GM23248 (cell line): Measurements from ENCODE around the gene ZNF638. TPM values are rescaled to one million over a fixed set of nuclear protein-coding genes. Genes with fewer than 3 reads are reported as not detected.

Experiments
- DNase-seq: peaks from one replicate; pipeline ENCODE4 v3.0.0-alpha.2; 2015
- H2AFZ ChIP-seq: fragments of 200-600 bp; sonication (generic); 2 replicates; pipeline ENCODE4 v1.6.1; 2016; ENCODE audit warnings: antibody characterized with exemption
- H3F3A ChIP-seq: fragments of 200-600 bp; sonication (generic); 2 replicates; pipeline ENCODE4 v1.6.1; 2016; ENCODE audit warnings: mild to moderate bottlenecking, antibody characterized with exemption, mixed run types; ENCODE audit not compliant: insufficient read depth
- H3K27ac ChIP-seq: fragments of 200-600 bp; sonication (generic); 2 replicates; pipeline ENCODE4 v1.5.1; 2016; ENCODE audit warnings: mild to moderate bottlenecking
- H3K27me3 ChIP-seq: fragments of 200-600 bp; sonication (generic); replicated peaks from 2 replicates; pipeline ENCODE4 v1.6.1; 2016; ENCODE audit warnings: mild to moderate bottlenecking; ENCODE audit not compliant: insufficient read depth
- H3K36me3 ChIP-seq: fragments of 200-600 bp; sonication (generic); 2 replicates; pipeline ENCODE4 v1.6.1; 2016; ENCODE audit warnings: low read depth, mild to moderate bottlenecking
- H3K4me1 ChIP-seq: fragments of 200-600 bp; sonication (generic); 2 replicates; pipeline ENCODE4 v1.6.1; 2016; ENCODE audit warnings: mild to moderate bottlenecking; ENCODE audit not compliant: insufficient read depth
- H3K4me2 ChIP-seq: fragments of 200-600 bp; sonication (generic); one replicate; pipeline ENCODE4 v1.6.1; 2016; ENCODE audit warnings: mild to moderate bottlenecking; ENCODE audit not compliant: unreplicated experiment
- H3K4me3 ChIP-seq: fragments of 200-600 bp; sonication (generic); 2 replicates; pipeline ENCODE4 v1.5.1; 2016; ENCODE audit warnings: mild to moderate bottlenecking
- H3K79me2 ChIP-seq: fragments of 200-600 bp; sonication (generic); 2 replicates; pipeline ENCODE4 v1.6.1; 2016; ENCODE audit warnings: mild to moderate bottlenecking; ENCODE audit not compliant: insufficient read depth
- H3K9ac ChIP-seq: fragments of 200-600 bp; sonication (generic); 2 replicates; pipeline ENCODE4 v1.6.1; 2016; ENCODE audit warnings: mild to moderate bottlenecking
- H3K9me2 ChIP-seq: fragments of 200-600 bp; sonication (generic); 2 replicates; pipeline ENCODE4 v1.6.1; 2016; ENCODE audit warnings: mixed run types, mild to moderate bottlenecking, moderate library complexity; ENCODE audit not compliant: insufficient read depth
- H3K9me3 ChIP-seq: fragments of 200-600 bp; sonication (generic); one replicate; pipeline ENCODE4 v1.6.1; 2017; ENCODE audit warnings: low read depth
- H4K20me1 ChIP-seq: fragments of 200-600 bp; sonication (generic); 2 replicates; pipeline ENCODE4 v1.6.0; 2016; ENCODE audit not compliant: insufficient read depth
- EZH2 ChIP-seq: fragments of 200-600 bp; sonication (generic); IDR thresholded peaks from 2 replicates; pipeline ENCODE4 v1.6.1; 2018; ENCODE audit warnings: antibody characterized with exemption, mild to moderate bottlenecking; ENCODE audit not compliant: insufficient read depth, poor library complexity, severe bottlenecking
- EZH2phosphoT487 ChIP-seq: fragments of 200-600 bp; sonication (generic); IDR thresholded peaks from 2 replicates; pipeline ENCODE4 v1.6.1; 2018; ENCODE audit warnings: antibody characterized with exemption, moderate library complexity, mild to moderate bottlenecking, low read depth; ENCODE audit not compliant: insufficient read depth
- WGBS, 2 experiments: methylation state at CpG; one replicate each; pipeline ENCODE4 v1.1.6; 2015 to 2017; ENCODE audit warnings: low lambda C conversion rate in 2 of 2, low coverage in 1 of 2; ENCODE audit errors: missing lambda C conversion rate in 2 of 2; 5-methylcytosine and 5-hydroxymethylcytosine counted together
- in situ Hi-C: fragments of 300-500 bp; cut with MboI; formaldehyde crosslinking; loops from 2 replicates; pipeline ENCODE4 v1.15.0; 2020
- polyA plus RNA-seq: library from polyadenylated mRNA; unstranded; fragments of >200 nt; fragmentation: Nextera tagmentation; extraction: Ambion mirVana; gene quantifications from 2 replicates; pipeline ENCODE4 v1.2.1, GENCODE V29; 2016
- total RNA-seq: library from RNA; depleted of rRNA; stranded (reverse); fragments of >200 nt; shearing (Covaris generic); gene quantifications from 2 replicates; pipeline ENCODE4 v1.2.3, GENCODE V29; 2014

Gene ZNF638
- total and polyA plus RNA-seq, 2 experiments from 2014 or later: 44.0 to 83.0 TPM

DNA sequence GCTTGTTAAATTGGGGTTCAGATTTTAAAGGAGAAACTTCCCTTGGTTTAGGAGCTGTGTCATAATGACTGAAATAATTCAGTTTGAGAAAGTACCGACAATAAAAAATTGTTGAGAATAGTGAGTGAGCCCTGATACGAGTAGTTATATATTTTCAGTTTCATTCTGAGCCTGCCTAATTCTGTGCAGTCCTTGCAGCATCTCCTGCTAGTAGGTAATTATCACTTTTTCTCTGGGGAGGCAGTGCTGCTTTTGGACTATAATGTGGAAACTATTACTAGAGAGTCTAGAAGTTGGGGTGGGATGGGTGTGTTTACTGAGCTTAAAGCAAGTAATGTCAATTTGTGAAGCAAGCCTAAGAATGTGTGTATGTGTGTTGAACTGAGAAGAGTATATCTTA, 21.7 kb downstream of the ZNF638 start:
- Histone ChIP-seq H3K36me3 (peaks cover 57% of the 10 kb centered on the region), H3K4me2 (no peak overlapping the region), H3F3A (peaks cover 10% of the 10 kb centered on the region), H3K4me1 (no peaks in the 10 kb centered on the region), H3K79me2 (peaks cover 100% of the 10 kb centered on the region), H3K9me3 (no peaks in the 10 kb centered on the region), H3K9me2 (no peaks in the 10 kb centered on the region), H3K4me3 (no peak overlapping the region), H2AFZ (no peak overlapping the region), H3K27me3 (no peaks in the 10 kb centered on the region), H3K27ac (no peak overlapping the region), H3K9ac (no peak overlapping the region), H4K20me1 (peaks cover 50% of the 10 kb centered on the region)
- TF ChIP-seq EZH2: no peak
- TF ChIP-seq EZH2phosphoT487: no peak
- DNase-seq: no peak
- 58 to 68% methylated on average over 2 of the region's 2 CpGs for WGBS, 2 experiments
- in situ Hi-C loops: no loop called here

DNA sequence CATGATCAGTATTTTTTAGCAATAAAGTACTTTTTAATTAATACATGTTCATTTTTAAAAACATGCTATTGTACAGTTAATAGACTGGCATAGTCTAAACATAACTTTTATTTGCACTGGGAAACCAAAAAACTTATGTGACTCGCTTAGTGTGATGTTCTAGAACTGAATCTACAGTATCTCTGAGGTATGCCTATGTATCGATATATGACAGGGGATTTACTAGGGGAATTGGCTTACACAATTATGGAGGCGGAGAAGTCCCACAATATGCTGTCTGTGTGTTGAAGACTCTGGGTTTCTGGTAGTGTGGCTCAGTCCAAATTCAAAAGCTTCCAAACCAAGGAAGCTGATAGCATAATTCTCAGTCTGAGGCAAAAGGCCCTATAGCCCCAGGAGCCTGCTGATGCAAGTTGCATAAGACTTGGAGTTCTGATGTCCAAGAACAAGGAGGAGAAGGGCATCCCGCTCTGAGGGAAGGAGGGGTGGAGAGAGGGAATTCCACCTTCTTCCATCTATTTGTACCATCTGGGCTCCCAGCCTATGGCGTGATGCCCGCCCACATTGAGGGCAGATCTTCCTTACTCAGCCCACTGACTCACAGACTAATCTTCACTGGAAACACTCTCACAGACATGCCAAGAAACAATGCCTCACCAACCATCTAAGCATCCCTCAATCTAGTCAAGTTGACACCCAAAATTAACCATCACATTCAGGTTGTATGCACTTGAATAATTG, 27.5 kb downstream of the ZNF638 start:
- Histone ChIP-seq H3F3A (peaks cover 24% of the 10 kb centered on the region), H3K79me2 (peaks cover 94% of the 10 kb centered on the region), H3K4me3 (no peak overlapping the region), H4K20me1 (peaks cover 15% of the 10 kb centered on the region), H3K4me2 (no peak overlapping the region), H3K4me1 (peaks cover 6% of the 10 kb centered on the region), H3K27ac (peak overlapping the region; percentile 35), H3K9ac (no peak overlapping the region), H3K9me3 (no peaks in the 10 kb centered on the region), H3K27me3 (no peaks in the 10 kb centered on the region), H2AFZ (no peak overlapping the region), H3K9me2 (no peaks in the 10 kb centered on the region), H3K36me3 (peaks cover 63% of the 10 kb centered on the region)
- TF ChIP-seq EZH2phosphoT487: no peak
- TF ChIP-seq EZH2: no peak
- peak; percentile 93 for DNase-seq
- in situ Hi-C loops: no loop called here
- WGBS, 2 experiments: 62 to 70% methylated on average over 6 of the region's 6 CpGs

DNA sequence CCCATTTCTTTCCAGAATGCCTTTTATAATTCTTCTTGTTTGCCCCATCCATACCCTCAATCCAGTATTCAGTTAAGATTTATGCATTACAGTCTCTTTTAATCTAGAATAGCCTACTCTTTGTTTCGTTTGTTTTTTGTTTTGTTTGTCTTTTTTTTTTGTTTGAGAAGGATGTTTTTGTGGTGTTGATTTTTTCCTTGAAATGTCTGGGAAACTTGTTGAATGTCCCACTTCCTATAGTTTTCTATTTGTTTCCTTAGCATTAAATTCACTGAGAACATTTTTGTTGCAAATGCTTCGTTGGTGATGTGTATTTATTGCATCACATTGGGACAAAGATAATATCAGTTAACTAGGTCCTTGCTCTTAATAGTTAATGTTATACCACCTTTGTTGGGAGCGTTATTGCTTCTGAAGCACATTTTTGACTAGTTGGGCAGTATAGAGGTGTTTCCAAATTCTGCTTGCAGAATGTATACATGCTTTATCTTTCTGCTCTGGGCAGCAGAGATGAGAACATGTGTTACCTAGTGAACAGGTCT, 28.9 kb downstream of the ZNF638 start:
- WGBS, 2 experiments: 85 to 87% methylated on average over 3 of the region's 3 CpGs
- no peak overlapping the region for H3K27ac ChIP-seq
- H3K9ac ChIP-seq: no peak overlapping the region
- DNase-seq: no peak
- no peaks in the 10 kb centered on the region for H3K9me3 ChIP-seq
- in situ Hi-C loops: no loop called here
- no peaks in the 10 kb centered on the region for H3K27me3 ChIP-seq
- H4K20me1 ChIP-seq: peaks cover 11% of the 10 kb centered on the region
- H2AFZ ChIP-seq: no peak overlapping the region
- no peak for TF ChIP-seq EZH2
- H3K36me3 ChIP-seq: peaks cover 74% of the 10 kb centered on the region
- no peak overlapping the region for H3K4me3 ChIP-seq
- no peaks in the 10 kb centered on the region for H3K9me2 ChIP-seq
- peaks cover 87% of the 10 kb centered on the region for H3K79me2 ChIP-seq
- H3K4me2 ChIP-seq: no peak overlapping the region
- H3F3A ChIP-seq: peaks cover 24% of the 10 kb centered on the region
- peaks cover 6% of the 10 kb centered on the region for H3K4me1 ChIP-seq

DNA sequence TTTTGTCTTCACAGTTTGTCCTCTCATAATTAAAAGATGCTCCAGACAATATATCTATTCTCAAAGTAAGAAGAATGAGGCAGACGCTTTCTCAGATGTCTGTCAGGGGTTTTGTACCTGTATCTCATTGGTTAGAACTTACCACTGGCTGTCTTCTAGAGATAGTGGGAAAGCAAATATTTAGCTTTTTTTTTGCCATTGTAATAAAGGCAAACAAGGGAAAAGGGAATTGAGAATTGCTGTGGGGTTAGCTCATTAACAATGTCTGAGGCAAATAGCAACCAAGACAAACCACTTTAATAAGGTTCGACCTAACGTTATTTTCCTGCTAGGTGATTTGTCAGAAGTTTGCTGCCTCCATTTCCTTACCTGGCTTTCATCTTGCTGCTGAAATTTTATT, 30.0 kb downstream of the ZNF638 start:
- Histone ChIP-seq H3K27me3 (no peaks in the 10 kb centered on the region), H2AFZ (no peak overlapping the region), H3K36me3 (peaks cover 68% of the 10 kb centered on the region), H3K27ac (no peak overlapping the region), H3K9ac (no peak overlapping the region), H3F3A (peaks cover 24% of the 10 kb centered on the region), H3K4me3 (no peak overlapping the region), H3K4me2 (no peak overlapping the region), H3K4me1 (peaks cover 6% of the 10 kb centered on the region), H3K9me3 (no peaks in the 10 kb centered on the region), H4K20me1 (peaks cover 11% of the 10 kb centered on the region), H3K9me2 (no peaks in the 10 kb centered on the region), H3K79me2 (peaks cover 76% of the 10 kb centered on the region)
- in situ Hi-C loops: no loop called here
- 54 to 67% methylated on average over 3 of the region's 3 CpGs for WGBS, 2 experiments
- no peak for TF ChIP-seq EZH2phosphoT487
- no peak for TF ChIP-seq EZH2
- no peak for DNase-seq
